Smooth muscle cell of the coronary artery (primary cell): ENCODE measurements around the gene CEP192. TPM values are rescaled to one million over a fixed set of nuclear protein-coding genes. Genes with fewer than 3 reads are reported as not detected.

ENCODE experiments used
- total RNA-seq: library from RNA; depleted of rRNA; stranded (reverse); fragments of >200 nt; gene quantifications from 2 replicates; pipeline ENCODE4 v1.2.3, GENCODE V29; 2014; ENCODE audit warnings: low replicate concordance

Gene CEP192
- total RNA-seq = 21.1 and 23.2 TPM in 2 replicates

GRCh38 chr18:12990967-12991820 is at the start of gene CEP192:
TSS of gene CEP192 (plus strand) at chr18:12991362. CDS start at chr18:12999425, 8,063 bp downstream.

GRCh38 chr18:12947285-12948049 is 43.7 kb upstream of the CEP192 start, which contains the start of gene SEH1L:
TSS of gene SEH1L (plus strand) at chr18:12948011. CDS start at chr18:12948122, 111 bp downstream.

Other genes starting within 250 kb of the CEP192 start
- gene PTPN2, start 107.1 kb upstream of the CEP192 start, total RNA-seq = 17.1 and 36.3 TPM in 2 replicates
- 28.8 and 42.9 TPM in 2 replicates for gene SEH1L, start 43.4 kb upstream of the CEP192 start, total RNA-seq
- 0.45 TPM in 1 of 2 replicates, not detected in the other for gene LDLRAD4, start 227.4 kb downstream of the CEP192 start, total RNA-seq